Lower leg skin (tissue), 4 donors: ENCODE measurements around the gene UBA6. TPM values are rescaled to one million over a fixed set of nuclear protein-coding genes. Genes with fewer than 3 reads are reported as not detected.
"Not testable (repeated sequence)": the region's sequence is repeated elsewhere in the genome, so short reads cannot be mapped to it uniquely, and the experiment has no call there.

Experiments
- DNase-seq, 2 donors: peaks; one replicate each; pipeline ENCODE4 v3.0.0-alpha.2; 2019; ENCODE audit warnings: low spot score in 2 of 2
- H3K4me3 ChIP-seq: fragments of 200-600 bp; sonication (generic); 2 replicates; pipeline ENCODE4 v1.5.1; 2017; ENCODE audit warnings: mild to moderate bottlenecking, low read depth; ENCODE audit not compliant: poor library complexity, severe bottlenecking
- POLR2A ChIP-seq, 2 donors: fragments of 450-650 bp; IDR thresholded peaks; one replicate each; pipeline ENCODE4 v1.6.1; 2016 to 2017; ENCODE audit warnings: antibody characterized with exemption in 2 of 2, mild to moderate bottlenecking in 1 of 2, moderate library complexity in 1 of 2
- WGBS, 2 donors: methylation state at CpG; one replicate each; pipeline ENCODE4 v1.1.5; 2018; 5-methylcytosine and 5-hydroxymethylcytosine counted together
- intact Hi-C: fragments of 100-400 bp; cut with DNase I; formaldehyde crosslinking; loops from one replicate; pipeline ENCODE4 v1.15.0; 2023; ENCODE audit warnings: low total_unique reads
- total RNA-seq, 4 donors: library from RNA; depleted of rRNA; stranded (reverse); fragments of >200 nt; gene quantifications; one replicate each; pipeline ENCODE4 v1.1.0, GENCODE V29; 2016
- TF ChIP-seq, protein P1 (sequence below), 3 donors: fragments of 450-650 bp; IDR thresholded peaks; one replicate each; pipeline ENCODE4 v1.5.1; 2016; ENCODE audit warnings: antibody characterized with exemption in 3 of 3, mild to moderate bottlenecking in 3 of 3, moderate library complexity in 2 of 3

The UBA6 gene
- total RNA-seq, 4 donors from 2014 or later, result 37.0 to 59.9 (median 43.4) TPM

DNA sequence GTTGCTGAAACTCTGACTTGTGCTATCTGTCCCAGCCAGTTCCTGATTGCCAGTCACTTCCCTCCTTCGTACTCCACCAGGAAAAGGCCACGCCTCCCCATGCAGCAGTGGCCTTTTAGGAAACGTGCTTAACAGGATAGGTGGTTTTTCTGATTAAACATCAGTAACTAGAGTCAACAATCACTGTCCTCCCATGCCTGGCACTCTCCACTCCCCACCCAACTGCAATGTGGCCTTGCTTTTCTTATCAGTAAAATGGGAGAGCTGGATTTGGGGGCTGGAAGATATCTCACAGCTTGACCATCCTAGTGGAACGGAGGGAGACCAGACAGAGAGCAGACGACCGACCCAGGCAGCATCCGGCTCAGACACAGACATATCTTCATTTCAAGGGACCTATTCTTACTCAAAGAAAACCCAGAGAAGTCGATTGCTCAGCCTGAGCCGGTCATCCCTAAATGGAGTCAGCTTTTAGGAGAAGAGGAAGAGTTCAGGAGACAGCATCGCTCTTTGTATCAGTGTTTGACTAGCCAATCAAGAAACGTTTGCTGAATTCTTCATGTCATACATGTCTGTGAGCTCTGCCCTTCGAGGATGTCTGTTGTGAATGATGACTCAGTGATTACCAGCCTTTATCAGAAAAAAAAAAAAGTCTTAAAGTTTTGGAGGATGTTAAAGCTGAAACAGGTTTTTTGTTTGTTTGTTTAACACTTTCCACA, 12.7 kb upstream of the UBA6 start:
- intact Hi-C loops, result no loop called here

DNA sequence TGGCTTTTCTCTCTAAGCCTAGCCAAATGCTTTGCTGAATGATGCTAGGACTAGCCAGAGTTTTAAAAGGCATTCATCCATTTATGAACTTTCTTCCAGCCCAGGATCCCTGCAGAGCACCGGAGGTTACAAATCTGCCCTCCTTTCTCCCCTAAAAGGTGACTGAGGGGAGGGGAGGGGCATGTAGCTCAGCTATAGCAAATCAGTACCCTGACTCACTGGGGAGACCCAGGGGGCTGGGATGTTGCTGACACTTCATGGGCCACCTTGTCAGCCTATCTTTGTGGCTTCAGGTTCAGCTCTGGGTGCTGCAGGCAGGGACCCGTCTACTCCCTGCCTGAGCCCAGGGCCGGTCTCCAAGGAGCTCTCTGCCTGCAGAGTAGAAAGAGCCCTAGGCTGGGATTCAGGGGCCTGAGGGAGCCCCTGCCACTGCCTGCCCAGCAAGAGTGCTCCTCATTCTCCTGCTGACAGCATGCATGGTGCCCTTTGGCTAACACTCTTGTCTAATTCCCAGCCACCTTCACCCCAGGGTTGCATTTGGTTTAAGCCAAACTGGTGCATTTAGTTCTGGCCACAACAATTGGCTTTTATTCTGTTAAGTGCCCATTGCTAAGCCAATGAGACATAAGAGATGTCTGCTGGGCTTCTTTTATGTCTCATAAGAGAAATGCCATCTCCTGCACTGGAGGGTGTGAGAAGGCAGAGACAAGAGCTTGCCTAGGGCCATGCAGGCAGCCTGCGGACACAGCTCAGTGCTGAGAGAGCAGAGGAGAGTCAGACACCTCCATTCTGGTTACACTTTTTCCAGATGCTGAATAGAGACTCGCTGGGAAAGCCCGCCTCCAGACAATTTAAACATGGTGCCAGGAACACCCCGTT, 11.9 kb upstream of the UBA6 start:
- TF ChIP-seq, protein P1, sequence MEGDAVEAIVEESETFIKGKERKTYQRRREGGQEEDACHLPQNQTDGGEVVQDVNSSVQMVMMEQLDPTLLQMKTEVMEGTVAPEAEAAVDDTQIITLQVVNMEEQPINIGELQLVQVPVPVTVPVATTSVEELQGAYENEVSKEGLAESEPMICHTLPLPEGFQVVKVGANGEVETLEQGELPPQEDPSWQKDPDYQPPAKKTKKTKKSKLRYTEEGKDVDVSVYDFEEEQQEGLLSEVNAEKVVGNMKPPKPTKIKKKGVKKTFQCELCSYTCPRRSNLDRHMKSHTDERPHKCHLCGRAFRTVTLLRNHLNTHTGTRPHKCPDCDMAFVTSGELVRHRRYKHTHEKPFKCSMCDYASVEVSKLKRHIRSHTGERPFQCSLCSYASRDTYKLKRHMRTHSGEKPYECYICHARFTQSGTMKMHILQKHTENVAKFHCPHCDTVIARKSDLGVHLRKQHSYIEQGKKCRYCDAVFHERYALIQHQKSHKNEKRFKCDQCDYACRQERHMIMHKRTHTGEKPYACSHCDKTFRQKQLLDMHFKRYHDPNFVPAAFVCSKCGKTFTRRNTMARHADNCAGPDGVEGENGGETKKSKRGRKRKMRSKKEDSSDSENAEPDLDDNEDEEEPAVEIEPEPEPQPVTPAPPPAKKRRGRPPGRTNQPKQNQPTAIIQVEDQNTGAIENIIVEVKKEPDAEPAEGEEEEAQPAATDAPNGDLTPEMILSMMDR (IDR thresholded peaks at IDR 0.05), result no peak
- TF ChIP-seq POLR2A (IDR thresholded peaks at IDR 0.05), result no peak
- H3K4me3 ChIP-seq, result no peak overlapping the region
- no peak for DNase-seq
- 54 to 73% methylated on average over 7 of the region's 7 CpGs for WGBS, 2 donors
- intact Hi-C loops, result no loop called here

More for the DNA sequence above, 12.7 kb upstream of the UBA6 start:
- no peak for TF ChIP-seq POLR2A (IDR thresholded peaks at IDR 0.05)
- TF ChIP-seq, protein P1 (IDR thresholded peaks at IDR 0.05), result no peak
- no peak for DNase-seq
- WGBS, 2 donors, result 66 to 72% methylated on average over 12 of the region's 12 CpGs
- H3K4me3 ChIP-seq, result no peak overlapping the region

DNA sequence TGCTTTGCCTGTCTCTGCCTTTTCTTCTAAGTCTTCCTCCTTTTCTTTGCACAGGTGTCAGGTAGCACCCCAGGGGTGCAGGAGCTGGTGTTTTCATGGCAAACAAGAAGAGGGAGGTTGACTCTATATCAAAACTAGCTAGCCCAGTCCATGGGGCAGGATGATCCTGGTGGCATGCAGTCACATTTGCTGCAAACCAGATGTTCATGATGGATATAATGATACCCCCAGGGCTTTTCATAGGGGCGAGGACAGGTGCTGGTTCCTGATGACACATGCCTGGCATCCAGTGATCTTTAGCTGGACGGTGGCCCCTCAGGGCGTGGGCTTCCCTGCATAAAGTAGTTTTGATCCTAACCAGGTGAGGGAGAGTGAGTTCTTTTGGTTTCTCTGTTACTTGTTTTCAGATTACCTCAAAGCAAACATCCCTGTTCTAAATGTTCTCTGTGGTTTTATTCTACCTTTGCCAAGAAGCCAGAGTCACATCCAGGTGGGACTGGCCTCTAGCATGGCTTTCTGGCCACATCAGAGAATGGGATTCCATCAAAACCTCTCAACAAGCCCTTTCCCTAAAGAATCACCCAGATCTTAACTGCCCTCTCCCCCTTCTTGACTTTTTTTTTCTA, 11.2 kb upstream of the UBA6 start:
- no peak for DNase-seq
- intact Hi-C loops, result no loop called here
- no peak overlapping the region for H3K4me3 ChIP-seq
- WGBS, 2 donors, result 54 to 78% methylated on average over 3 of the region's 3 CpGs
- TF ChIP-seq, protein P1 (IDR thresholded peaks at IDR 0.05), result no peak
- TF ChIP-seq POLR2A (IDR thresholded peaks at IDR 0.05), result no peak

DNA sequence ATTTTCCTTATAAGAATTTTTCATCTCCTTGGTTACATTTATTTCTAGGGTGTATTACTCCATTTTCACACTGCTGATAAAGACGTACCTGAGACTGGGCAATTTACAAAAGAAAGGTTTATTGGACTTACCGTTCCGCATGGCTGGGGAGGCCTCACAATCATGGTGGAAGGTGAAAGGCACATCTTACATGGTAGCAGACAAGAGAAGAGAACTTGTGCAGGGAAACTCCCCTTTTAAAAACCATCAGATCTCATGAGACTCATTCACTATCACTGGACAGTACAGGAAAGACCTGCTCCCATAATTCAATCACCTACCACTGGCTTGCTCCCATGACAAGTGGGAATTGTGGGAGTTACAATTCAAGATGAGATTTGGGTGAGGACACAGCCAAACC, 5.7 kb upstream of the UBA6 start:
- intact Hi-C loops, H3K4me3 ChIP-seq, DNase-seq: not testable (repeated sequence)
- 96 to 97% methylated on average over 3 of the region's 3 CpGs for WGBS, 2 donors

DNA sequence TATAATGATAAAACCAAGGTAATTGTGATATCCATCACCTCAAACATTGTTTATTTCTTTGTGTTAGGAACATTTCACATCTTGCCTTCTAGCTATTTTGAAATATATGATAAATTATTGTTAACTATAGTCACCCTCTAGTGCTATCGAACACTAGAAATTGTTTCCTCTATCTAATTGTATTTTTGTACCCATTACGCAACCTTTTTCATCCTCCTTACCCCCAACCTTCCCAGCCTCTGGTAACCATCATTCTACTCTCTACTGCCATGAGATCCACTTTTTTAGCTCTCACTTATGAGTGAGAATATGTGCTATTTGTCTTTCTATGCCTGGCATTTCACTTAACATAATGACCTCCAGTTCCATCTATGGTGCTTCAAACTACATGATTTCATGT, 3.9 kb upstream of the UBA6 start:
- intact Hi-C loops, result no loop called here
- no peak for DNase-seq
- TF ChIP-seq, protein P1 (IDR thresholded peaks at IDR 0.05), result no peak
- no peak for TF ChIP-seq POLR2A (IDR thresholded peaks at IDR 0.05)
- WGBS, 2 donors, result 96 to 99% methylated on average over 2 of the region's 2 CpGs
- no peak overlapping the region for H3K4me3 ChIP-seq

DNA sequence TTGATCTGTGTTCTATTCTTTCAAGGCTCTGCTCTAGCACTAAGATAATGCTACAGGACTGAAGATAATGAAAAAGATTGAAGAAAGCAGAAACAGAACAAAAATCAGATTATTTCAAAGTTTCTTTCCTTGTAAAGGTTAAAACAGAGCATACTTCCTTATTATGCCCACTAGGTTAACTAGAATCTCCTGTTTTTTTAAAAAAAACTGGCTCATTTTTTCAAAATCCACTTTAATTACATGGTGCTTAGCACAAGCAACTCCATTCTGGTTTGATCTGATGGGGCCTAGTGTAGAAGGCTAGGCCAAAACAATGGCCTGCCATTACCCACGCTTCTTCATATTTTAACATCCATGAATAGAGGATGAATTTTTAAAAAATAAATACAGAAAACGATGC, 1.2 kb upstream of the UBA6 start:
- intact Hi-C loops, result no loop called here
- no peak overlapping the region for H3K4me3 ChIP-seq
- no peak for DNase-seq
- WGBS, 2 donors, result 85 to 91% methylated on average over 2 of the region's 2 CpGs
- TF ChIP-seq, protein P1 (IDR thresholded peaks at IDR 0.05), result no peak
- TF ChIP-seq POLR2A (IDR thresholded peaks at IDR 0.05), result no peak
